ENCODE results near the gene SEMA5A. TPM values are rescaled to one million over a fixed set of nuclear protein-coding genes. Genes with fewer than 3 reads are reported as not detected.
"Not testable (repeated sequence)": the region's sequence is repeated elsewhere in the genome, so short reads cannot be mapped to it uniquely, and the experiment has no call there.

SEMA5A gene
- polyA plus RNA-seq, 1 donor from 2014 or later = 3.2 TPM

DNA sequence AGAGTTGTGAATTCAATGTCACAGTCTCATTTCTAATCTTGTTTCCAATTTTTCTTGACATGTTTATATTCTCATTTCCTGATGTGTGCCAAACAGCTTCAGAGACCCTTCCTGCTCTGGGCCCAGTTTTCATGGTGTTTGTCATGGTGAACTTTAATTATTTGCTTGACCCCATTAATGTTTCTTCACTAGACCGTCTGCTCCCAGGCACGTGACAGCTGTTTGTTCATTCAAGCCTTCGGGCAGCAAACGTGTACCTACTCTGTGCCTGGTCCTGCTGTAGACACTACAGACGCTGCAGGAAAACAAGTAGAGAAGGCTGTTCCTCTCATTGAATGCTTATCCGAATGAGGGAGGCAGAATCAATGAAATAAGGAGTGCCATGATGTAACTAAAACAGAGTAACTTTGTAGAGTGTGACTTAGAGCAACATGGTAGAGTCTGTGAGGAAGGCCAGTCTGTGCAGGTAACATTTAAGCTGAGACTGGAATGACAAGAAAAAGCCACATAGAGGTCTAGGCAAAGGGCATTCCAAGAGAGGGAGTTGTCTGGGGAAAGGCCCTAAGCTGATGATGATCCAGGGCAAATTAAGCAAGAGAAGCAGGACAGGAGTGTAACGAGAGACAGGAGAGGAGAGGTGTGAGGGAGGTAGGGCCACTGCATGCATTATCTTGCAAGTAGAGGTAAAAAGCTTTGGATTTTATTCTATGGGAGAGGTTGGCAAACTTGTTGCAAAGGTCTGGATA, 191.4 kb downstream of the SEMA5A start:
- Histone ChIP-seq H3K79me2 (replicated peaks; ENCODE audit: insufficient read depth, low read length) (no peaks in the 10 kb centered on the region), H3K9ac (ENCODE audit: low read length) (no peak overlapping the region), H3K9me3 (ENCODE audit: low read length) (no peaks in the 10 kb centered on the region), H3K4me2 (ENCODE audit: low read length) (no peak overlapping the region), H2AFZ (ENCODE audit: low read depth, low read length) (no peak overlapping the region), H3K27ac (ENCODE audit: low read length) (no peak overlapping the region), H3K36me3 (ENCODE audit: insufficient read depth, low read length) (no peaks in the 10 kb centered on the region), H3K27me3 (ENCODE audit: insufficient read depth, low read depth, low read length) (no peaks in the 10 kb centered on the region), H3K4me3 (ENCODE audit: low read length) (no peak overlapping the region), H3K9me2 (ENCODE audit: insufficient read depth, low read length) (no peaks in the 10 kb centered on the region), H3F3A (ENCODE audit: insufficient read depth, low read length, poor library complexity, severe bottlenecking) (no peaks in the 10 kb centered on the region), H4K20me1 (ENCODE audit: insufficient read depth) (no peaks in the 10 kb centered on the region)
- TF ChIP-seq EZH2 (IDR thresholded peaks at IDR 0.05; ENCODE audit: borderline replicate concordance, insufficient read depth, low read length, poor library complexity, severe bottlenecking) (no peak), MXI1 (conservative IDR thresholded peaks at IDR 0.05; ENCODE audit: poor library complexity, severe bottlenecking) (no peak), CTCF (IDR thresholded peaks at IDR 0.05; ENCODE audit: poor library complexity, severe bottlenecking) (no peak), POLR2AphosphoS5 (IDR thresholded peaks at IDR 0.05) (no peak), RAD21 (conservative IDR thresholded peaks at IDR 0.05) (no peak), EP300 (conservative IDR thresholded peaks at IDR 0.05; ENCODE audit: poor library complexity, severe bottlenecking) (no peak), SMC3 (conservative IDR thresholded peaks at IDR 0.05; ENCODE audit: poor library complexity) (no peak), TAF1 (IDR thresholded peaks at IDR 0.05; ENCODE audit: low read depth) (no peak), REST (IDR thresholded peaks at IDR 0.05; ENCODE audit: borderline replicate concordance) (no peak)

DNA sequence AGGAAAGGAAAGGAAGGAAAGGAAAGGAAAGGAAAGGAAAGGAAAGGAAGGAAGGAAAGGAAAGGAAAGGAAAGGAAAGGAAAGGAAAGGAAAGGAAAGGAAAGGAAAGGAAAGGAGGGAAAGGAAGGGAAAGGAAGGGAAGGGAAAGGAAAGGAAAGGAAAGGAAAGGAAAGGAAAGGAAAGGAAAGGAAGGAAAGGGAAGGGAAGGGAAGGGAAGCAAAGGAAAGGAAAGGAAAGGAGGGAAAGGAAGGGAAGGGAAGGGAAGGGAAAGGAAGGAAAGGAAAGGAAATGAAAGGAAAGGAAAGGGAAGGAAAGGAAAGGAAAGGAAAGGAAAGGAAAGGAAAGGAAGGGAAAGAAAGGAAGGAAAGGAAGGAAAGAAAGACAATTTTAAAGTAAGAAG, 192.8 kb downstream of the SEMA5A start:
- not testable (repeated sequence) for H3K36me3 ChIP-seq (ENCODE audit: insufficient read depth, low read length); H3F3A ChIP-seq (ENCODE audit: insufficient read depth, low read length, poor library complexity, severe bottlenecking); H3K79me2 ChIP-seq (replicated peaks; ENCODE audit: insufficient read depth, low read length); H3K9me3 ChIP-seq (ENCODE audit: low read length); H3K27me3 ChIP-seq (ENCODE audit: insufficient read depth, low read depth, low read length); H3K9me2 ChIP-seq (ENCODE audit: insufficient read depth, low read length); H3K4me3 ChIP-seq (ENCODE audit: low read length); H3K4me2 ChIP-seq (ENCODE audit: low read length); H2AFZ ChIP-seq (ENCODE audit: low read depth, low read length); H4K20me1 ChIP-seq (ENCODE audit: insufficient read depth); H3K27ac ChIP-seq (ENCODE audit: low read length); H3K9ac ChIP-seq (ENCODE audit: low read length)
